K562 (cell line): ENCODE measurements around the gene AKT1S1. TPM values are rescaled to one million over a fixed set of nuclear protein-coding genes. Genes with fewer than 3 reads are reported as not detected.

Experiments used
- ARID2 ChIP-seq: fragments of 450-650 bp; IDR thresholded peaks from 2 replicates; pipeline ENCODE4 v1.6.1; 2017; ENCODE audit warnings: antibody characterized with exemption, mild to moderate bottlenecking
- ARID4B ChIP-seq: sonication (generic); formaldehyde crosslinking; IDR thresholded peaks from 2 replicates; pipeline ENCODE4 v1.8.0; 2022; ENCODE audit warnings: mild to moderate bottlenecking, missing genetic modification reagents
- ASH1L ChIP-seq: fragments of 450-650 bp; IDR thresholded peaks from 2 replicates; pipeline ENCODE4 v1.6.1; 2018; ENCODE audit warnings: borderline replicate concordance, mild to moderate bottlenecking, low read depth; ENCODE audit not compliant: partially characterized antibody
- FOXJ2 ChIP-seq: fragments of 200-800 bp; sonication (Bioruptor generic); IDR thresholded peaks from 2 replicates; pipeline ENCODE4 v1.6.1; 2016; ENCODE audit warnings: missing genetic modification characterization, missing compliant biosample characterization
- MAFK ChIP-seq: IDR thresholded peaks from 2 replicates; pipeline ENCODE4 v1.6.1; 2011; ENCODE audit warnings: low read length, improper control_type of control experiment
- MYC ChIP-seq, 2 experiments: fragments of 250-450 bp in 1 of 2; sonication (Bioruptor Pico) in 1 of 2; IDR thresholded peaks; 2 replicates each; pipeline versions ENCODE4 v1.5.1 to v1.6.1; 2012 to 2021; ENCODE audit warnings: low read depth in 2 of 2, borderline replicate concordance in 1 of 2, improper control_type of control experiment in 1 of 2, low read length in 1 of 2, mild to moderate bottlenecking in 1 of 2, moderate library complexity in 1 of 2
- SMAD1 ChIP-seq: fragments of 150-350 bp; IDR thresholded peaks from 2 replicates; pipeline ENCODE4 v1.6.1; 2014; ENCODE audit warnings: low read length, low read depth; ENCODE audit not compliant: partially characterized antibody
- ZNF124 ChIP-seq: sonication (generic); formaldehyde crosslinking; IDR thresholded peaks from 2 replicates; pipeline ENCODE4 v1.8.1; 2022; ENCODE audit warnings: missing genetic modification reagents
- ZNF146 ChIP-seq: IDR thresholded peaks from one replicate; pipeline ENCODE4 v1.6.1; 2018; ENCODE audit warnings: missing compliant biosample characterization; ENCODE audit not compliant: unreplicated experiment
- ZNF277 ChIP-seq: fragments of 250-450 bp; sonication (Bioruptor Pico); IDR thresholded peaks from 2 replicates; pipeline ENCODE4 v1.8.0; 2022; ENCODE audit warnings: inconsistent platforms, mild to moderate bottlenecking, moderate library complexity, borderline replicate concordance
- ZNF518B ChIP-seq: fragments of 250-450 bp; sonication (Bioruptor Pico); IDR thresholded peaks from 2 replicates; pipeline ENCODE4 v1.5.0; 2021; ENCODE audit warnings: mild to moderate bottlenecking, moderate library complexity
- ZNF785 ChIP-seq: fragments of 250-450 bp; sonication (Bioruptor Pico); IDR thresholded peaks from 2 replicates; pipeline ENCODE4 v1.4.0; 2020; ENCODE audit warnings: mild to moderate bottlenecking
- polyA plus RNA-seq, 8 experiments: library from polyadenylated mRNA; depleted of rRNA in 4 of 8; stranded (reverse) in 5 of 8; unstranded in 3 of 8; fragments of >200 nt; fragmentation: Nextera tagmentation in 2 of 8; fragmentation: Illumina TruSeq in 1 of 8; extraction: Ambion mirVana in 2 of 8; extraction: Trizol in 1 of 8; gene quantifications; 2 replicates each; pipeline versions ENCODE4 v1.2.1 to v1.2.3, GENCODE V29; 2011 to 2014; ENCODE audit warnings: inconsistent platforms in 1 of 8, missing spikeins in 1 of 8
- total RNA-seq, 7 experiments: library from RNA; depleted of rRNA in 6 of 7; stranded (reverse); fragments of >200 nt in 6 of 7; fragmentation: Illumina TruSeq in 2 of 7; extraction: Trizol in 2 of 7; gene quantifications; 2 replicates each; pipeline versions ENCODE4 v1.2.1 to v1.2.3, GENCODE V29; 2011 to 2021; ENCODE audit warnings: low replicate concordance in 1 of 7
- TF ChIP-seq, protein P1 (sequence below): fragments of 450-650 bp; IDR thresholded peaks from 2 replicates; pipeline ENCODE4 v1.6.1; 2018; ENCODE audit not compliant: partially characterized antibody

The AKT1S1 gene
- total and polyA plus RNA-seq, 9 of the 15 experiments (the other 6 are each of a cell fraction or from before 2014, with no cell fraction given) = 1.2 to 50.3 (median 17.1) TPM

DNA sequence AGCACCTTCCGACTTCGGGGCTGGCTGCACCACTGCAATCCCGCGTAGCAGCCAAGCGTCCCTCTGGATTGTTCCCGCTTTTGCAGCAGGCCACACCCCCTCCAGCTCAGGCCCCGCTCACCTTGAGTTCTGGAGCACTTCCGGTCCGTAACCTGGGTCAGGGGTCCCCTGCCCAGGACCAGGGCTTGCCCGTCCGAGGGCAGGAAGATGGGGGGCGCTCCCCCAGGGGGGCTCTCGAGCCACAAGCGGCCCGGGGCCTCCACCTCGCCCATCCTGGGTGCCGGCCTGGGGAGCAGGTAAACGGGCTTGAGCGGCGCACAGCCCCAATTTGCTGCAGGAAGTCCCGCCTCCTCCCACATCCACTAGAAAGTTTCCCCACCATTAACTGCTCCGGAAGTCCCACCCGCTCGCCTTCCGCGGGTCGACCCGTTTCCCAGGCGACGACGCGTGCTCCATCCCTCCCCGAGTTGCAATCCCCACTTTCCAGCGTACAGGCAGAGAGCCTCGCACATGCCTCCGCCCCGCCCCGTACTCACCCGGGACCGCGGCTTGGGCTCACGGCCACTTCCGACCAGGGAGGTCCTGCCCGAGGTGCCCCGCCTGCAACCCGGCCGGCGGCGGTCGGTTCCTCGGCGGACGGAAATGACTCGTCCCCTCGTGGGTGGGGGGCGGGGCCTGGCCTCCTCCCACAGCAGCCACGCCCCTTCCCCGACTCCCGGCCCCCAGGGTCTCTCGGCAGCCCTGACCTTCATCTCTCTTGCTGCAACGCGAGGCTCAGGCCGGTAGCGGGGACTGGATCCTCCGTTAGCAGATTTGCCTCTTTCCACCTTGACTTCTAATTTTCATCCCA is 10.0 kb downstream of the AKT1S1 start, which contains the start of gene PNKP (continued):
- TF ChIP-seq ZNF277 (CRISPR knock-in tag) = no peak
- TF ChIP-seq ARID2 = no peak
- peak; percentile 86 for TF ChIP-seq MYC (IDR thresholded peaks at IDR 0.05; ENCODE audit: low read depth, low read length)
- peak; percentile 74; the same call in 1 of the 2 replicates for TF ChIP-seq MYC (CRISPR knock-in tag; IDR thresholded peaks at IDR 0.05; ENCODE audit: borderline replicate concordance, low read depth)
- no peak for TF ChIP-seq ASH1L
- no peak for TF ChIP-seq MAFK
- no peak for TF ChIP-seq SMAD1
- no peak for TF ChIP-seq ZNF146
- TF ChIP-seq ZNF518B = no peak
- TF ChIP-seq, protein P1, sequence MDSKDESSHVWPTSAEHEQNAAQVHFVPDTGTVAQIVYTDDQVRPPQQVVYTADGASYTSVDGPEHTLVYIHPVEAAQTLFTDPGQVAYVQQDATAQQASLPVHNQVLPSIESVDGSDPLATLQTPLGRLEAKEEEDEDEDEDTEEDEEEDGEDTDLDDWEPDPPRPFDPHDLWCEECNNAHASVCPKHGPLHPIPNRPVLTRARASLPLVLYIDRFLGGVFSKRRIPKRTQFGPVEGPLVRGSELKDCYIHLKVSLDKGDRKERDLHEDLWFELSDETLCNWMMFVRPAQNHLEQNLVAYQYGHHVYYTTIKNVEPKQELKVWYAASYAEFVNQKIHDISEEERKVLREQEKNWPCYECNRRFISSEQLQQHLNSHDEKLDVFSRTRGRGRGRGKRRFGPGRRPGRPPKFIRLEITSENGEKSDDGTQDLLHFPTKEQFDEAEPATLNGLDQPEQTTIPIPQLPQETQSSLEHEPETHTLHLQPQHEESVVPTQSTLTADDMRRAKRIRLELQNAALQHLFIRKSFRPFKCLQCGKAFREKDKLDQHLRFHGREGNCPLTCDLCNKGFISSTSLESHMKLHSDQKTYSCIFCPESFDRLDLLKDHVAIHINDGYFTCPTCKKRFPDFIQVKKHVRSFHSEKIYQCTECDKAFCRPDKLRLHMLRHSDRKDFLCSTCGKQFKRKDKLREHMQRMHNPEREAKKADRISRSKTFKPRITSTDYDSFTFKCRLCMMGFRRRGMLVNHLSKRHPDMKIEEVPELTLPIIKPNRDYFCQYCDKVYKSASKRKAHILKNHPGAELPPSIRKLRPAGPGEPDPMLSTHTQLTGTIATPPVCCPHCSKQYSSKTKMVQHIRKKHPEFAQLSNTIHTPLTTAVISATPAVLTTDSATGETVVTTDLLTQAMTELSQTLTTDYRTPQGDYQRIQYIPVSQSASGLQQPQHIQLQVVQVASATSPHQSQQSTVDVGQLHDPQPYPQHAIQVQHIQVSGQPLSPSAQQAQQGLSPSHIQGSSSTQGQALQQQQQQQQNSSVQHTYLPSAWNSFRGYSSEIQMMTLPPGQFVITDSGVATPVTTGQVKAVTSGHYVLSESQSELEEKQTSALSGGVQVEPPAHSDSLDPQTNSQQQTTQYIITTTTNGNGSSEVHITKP = peak; percentile 44
- TF ChIP-seq ARID4B (CRISPR knock-in tag) = peak; percentile 62; the same call in 1 of the 2 replicates
- TF ChIP-seq ZNF785 (CRISPR knock-in tag) = no peak
- no peak for TF ChIP-seq ZNF124 (CRISPR knock-in tag)
- no peak for TF ChIP-seq FOXJ2 (tag)
